Nephron (organoid): ENCODE results near the gene ZNF385D.
A peak's percentile ranks its signal among the peaks of the same experiment; 100 is the strongest.

Source experiments
- H3K27ac Mint-ChIP-seq, 3 experiments: 2 replicates each; pipeline ENCODE4 v1.8.0; 2020; ENCODE audit warnings: mixed read lengths in 3 of 3, mild to moderate bottlenecking in 2 of 3, moderate library complexity in 1 of 3
- H3K27me3 Mint-ChIP-seq: 2 replicates; pipeline ENCODE4 v1.8.0; 2021; ENCODE audit warnings: low read depth, mild to moderate bottlenecking, moderate library complexity, mixed read lengths
- H3K36me3 Mint-ChIP-seq: 2 replicates; pipeline ENCODE4 v1.8.0; 2020; ENCODE audit warnings: low read depth, mixed read lengths
- H3K4me1 Mint-ChIP-seq: 2 replicates; pipeline ENCODE4 v1.8.0; 2020; ENCODE audit warnings: mixed read lengths
- H3K4me3 Mint-ChIP-seq, 3 experiments: 2 replicates each; pipeline ENCODE4 v1.8.0; 2020; ENCODE audit warnings: mild to moderate bottlenecking in 3 of 3, mixed read lengths in 3 of 3, moderate library complexity in 2 of 3
- H3K9me3 Mint-ChIP-seq: 2 replicates; pipeline ENCODE4 v1.8.0; 2020; ENCODE audit warnings: mixed read lengths
- TF ChIP-seq, protein P1 (sequence below), 3 experiments: fragments of 200-600 bp; sonication (generic); IDR thresholded peaks; one replicate each; pipeline ENCODE4 v1.5.0; 2021; ENCODE audit warnings: antibody characterized with exemption in 3 of 3; ENCODE audit not compliant: unreplicated experiment in 3 of 3

ZNF385D gene

DNA sequence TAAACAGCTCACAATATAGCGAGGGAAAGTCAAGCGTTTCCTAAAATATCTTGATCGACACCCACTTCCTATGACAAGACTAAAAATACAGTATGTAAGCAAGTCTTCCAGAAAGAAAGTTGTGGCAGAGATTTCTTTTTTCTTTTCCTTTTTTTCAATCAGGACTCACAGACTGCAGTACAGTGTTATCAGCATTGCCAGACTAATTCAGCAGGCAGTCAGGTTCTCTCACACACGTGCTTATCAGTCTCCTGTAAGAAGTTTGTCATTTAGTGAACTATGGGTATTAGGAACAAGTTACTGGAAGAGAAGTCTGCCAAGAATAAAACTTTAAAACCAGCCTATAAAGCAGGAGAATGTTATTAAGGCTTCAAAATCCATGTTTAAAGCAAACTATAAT lies 32.8 kb upstream of the ZNF385D start:
- no peaks in the 10 kb centered on the region for H3K36me3 Mint-ChIP-seq
- no peak overlapping the region for H3K4me3 Mint-ChIP-seq
- no peaks in the 10 kb centered on the region for H3K27me3 Mint-ChIP-seq
- peaks cover 5% of the 10 kb centered on the region for H3K9me3 Mint-ChIP-seq
- TF ChIP-seq, protein P1, sequence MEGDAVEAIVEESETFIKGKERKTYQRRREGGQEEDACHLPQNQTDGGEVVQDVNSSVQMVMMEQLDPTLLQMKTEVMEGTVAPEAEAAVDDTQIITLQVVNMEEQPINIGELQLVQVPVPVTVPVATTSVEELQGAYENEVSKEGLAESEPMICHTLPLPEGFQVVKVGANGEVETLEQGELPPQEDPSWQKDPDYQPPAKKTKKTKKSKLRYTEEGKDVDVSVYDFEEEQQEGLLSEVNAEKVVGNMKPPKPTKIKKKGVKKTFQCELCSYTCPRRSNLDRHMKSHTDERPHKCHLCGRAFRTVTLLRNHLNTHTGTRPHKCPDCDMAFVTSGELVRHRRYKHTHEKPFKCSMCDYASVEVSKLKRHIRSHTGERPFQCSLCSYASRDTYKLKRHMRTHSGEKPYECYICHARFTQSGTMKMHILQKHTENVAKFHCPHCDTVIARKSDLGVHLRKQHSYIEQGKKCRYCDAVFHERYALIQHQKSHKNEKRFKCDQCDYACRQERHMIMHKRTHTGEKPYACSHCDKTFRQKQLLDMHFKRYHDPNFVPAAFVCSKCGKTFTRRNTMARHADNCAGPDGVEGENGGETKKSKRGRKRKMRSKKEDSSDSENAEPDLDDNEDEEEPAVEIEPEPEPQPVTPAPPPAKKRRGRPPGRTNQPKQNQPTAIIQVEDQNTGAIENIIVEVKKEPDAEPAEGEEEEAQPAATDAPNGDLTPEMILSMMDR (IDR thresholded peaks at IDR 0.05; ENCODE audit: unreplicated experiment in 3 of 3), result no peak
- no peaks in the 10 kb centered on the region for H3K4me1 Mint-ChIP-seq
- no peak overlapping the region for H3K27ac Mint-ChIP-seq

DNA sequence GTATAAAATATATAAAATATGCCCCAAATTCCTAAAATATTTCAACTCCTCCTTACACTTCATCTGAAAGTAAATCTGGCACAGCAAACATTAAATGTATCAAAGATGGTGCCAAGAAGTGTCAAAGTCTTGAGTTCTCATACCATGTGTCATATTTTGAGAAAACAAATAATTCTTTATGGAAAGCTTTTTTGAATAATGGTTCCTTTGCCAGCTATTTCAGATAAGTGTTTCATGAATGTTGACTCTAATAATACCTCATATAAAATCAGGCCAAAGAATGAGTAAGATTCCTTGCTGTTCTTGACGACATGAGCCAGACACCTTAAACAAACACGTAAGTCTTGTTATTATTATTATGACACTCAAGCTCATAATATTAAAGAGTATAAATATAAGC lies 30.3 kb upstream of the ZNF385D start:
- TF ChIP-seq, protein P1 (IDR thresholded peaks at IDR 0.05; ENCODE audit: unreplicated experiment in 3 of 3), result no peak
- Mint-ChIP-seq H3K4me1 (no peaks in the 10 kb centered on the region), H3K9me3 (no peaks in the 10 kb centered on the region), H3K27me3 (no peaks in the 10 kb centered on the region), H3K27ac (no peak overlapping the region), H3K4me3 (no peak overlapping the region), H3K36me3 (no peaks in the 10 kb centered on the region)

DNA sequence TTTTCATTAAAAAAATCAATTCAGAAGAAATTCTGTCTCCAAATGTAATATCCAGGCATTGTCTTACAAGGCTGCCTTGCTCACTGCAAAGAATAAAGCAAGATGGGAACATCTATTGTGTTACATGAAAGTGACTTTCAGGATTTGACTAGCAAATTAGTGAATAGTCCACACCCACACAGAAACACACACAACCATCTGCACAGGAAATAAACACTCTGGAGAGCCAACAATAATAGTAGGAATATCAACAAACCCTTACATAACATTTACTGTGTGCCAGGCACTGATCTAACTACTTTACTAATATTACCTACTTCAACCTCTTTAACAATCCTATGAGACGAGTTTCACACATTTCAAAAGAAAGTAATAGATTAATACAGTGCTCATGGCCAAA lies 28.9 kb upstream of the ZNF385D start:
- TF ChIP-seq, protein P1 (IDR thresholded peaks at IDR 0.05; ENCODE audit: unreplicated experiment in 3 of 3), result no peak
- Mint-ChIP-seq H3K27ac (no peak overlapping the region), H3K36me3 (no peaks in the 10 kb centered on the region), H3K4me1 (no peaks in the 10 kb centered on the region), H3K9me3 (no peaks in the 10 kb centered on the region), H3K27me3 (no peaks in the 10 kb centered on the region), H3K4me3 (no peak overlapping the region)

DNA sequence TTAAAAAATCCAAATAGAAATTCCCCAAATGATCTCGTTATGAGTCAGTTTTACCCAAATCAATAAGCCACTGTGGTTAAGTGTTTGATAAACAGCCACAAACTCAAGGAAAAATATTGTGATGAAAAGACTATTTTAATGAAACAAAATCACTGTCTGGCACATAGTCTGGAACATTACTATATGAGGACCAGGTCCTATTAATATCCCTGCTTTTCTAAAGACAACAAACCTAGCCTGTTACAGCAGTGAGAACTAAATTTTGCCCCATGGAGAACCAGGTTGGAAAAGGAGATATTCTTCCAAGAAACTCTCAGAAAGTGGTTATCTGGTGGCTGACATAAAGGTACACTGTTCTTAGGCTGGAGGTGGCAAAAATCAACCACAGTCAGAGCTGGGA lies 27.7 kb upstream of the ZNF385D start:
- no peaks in the 10 kb centered on the region for H3K27me3 Mint-ChIP-seq
- TF ChIP-seq, protein P1 (IDR thresholded peaks at IDR 0.05; ENCODE audit: unreplicated experiment in 3 of 3), result no peak
- H3K9me3 Mint-ChIP-seq, result no peaks in the 10 kb centered on the region
- peak overlapping the region; percentile 58 to 78 (median 66) for H3K27ac Mint-ChIP-seq
- no peak overlapping the region for H3K4me3 Mint-ChIP-seq
- no peaks in the 10 kb centered on the region for H3K4me1 Mint-ChIP-seq
- H3K36me3 Mint-ChIP-seq, result no peaks in the 10 kb centered on the region

DNA sequence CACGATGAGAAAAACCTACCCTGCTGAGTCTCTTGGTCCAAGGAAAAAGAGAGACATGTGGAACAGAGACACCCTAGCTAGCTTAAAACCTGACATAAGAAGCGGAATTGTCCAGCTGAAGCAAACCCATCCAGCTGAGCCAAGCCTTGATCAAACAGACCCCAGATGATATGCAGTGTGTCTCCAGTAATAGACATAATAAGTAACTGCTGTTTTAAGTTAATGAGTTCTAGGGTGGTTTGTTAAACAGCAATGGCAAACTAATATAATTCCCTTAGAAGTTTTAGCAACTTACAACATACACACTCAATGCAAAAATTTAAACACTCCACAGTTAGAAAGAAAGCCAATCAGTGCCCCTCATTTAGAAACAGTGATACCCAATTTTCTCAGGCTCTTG lies 26.8 kb upstream of the ZNF385D start:
- TF ChIP-seq, protein P1 (IDR thresholded peaks at IDR 0.05; ENCODE audit: unreplicated experiment in 3 of 3), result no peak
- Mint-ChIP-seq H3K27ac (peak overlapping the region; percentile 74 to 78 (median 77)), H3K36me3 (no peaks in the 10 kb centered on the region), H3K27me3 (no peaks in the 10 kb centered on the region), H3K4me1 (no peaks in the 10 kb centered on the region), H3K4me3 (peak overlapping the region in 1 of 3 experiments; percentile 6), H3K9me3 (no peaks in the 10 kb centered on the region)

DNA sequence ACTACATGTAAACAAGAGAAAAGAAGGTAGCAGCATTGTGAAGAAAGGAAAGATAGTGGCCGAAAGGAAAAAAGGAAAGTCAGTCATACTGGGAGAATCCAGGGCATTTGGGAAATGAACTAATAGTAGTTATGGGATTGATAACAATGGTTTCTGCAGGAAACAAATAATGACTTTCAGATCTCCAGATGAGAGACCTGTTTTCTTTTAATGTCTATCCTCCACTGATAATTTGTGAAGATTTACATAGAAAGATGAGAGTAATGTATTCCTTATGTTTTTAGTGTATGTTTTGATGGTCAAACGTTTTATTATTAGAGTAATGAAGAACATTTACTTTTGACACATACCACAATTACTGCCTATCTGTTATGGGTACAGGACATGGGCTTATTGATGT lies 15.0 kb upstream of the ZNF385D start:
- Mint-ChIP-seq H3K27ac (no peak overlapping the region), H3K36me3 (no peaks in the 10 kb centered on the region), H3K27me3 (no peaks in the 10 kb centered on the region), H3K4me1 (no peaks in the 10 kb centered on the region), H3K4me3 (no peak overlapping the region), H3K9me3 (no peaks in the 10 kb centered on the region)
- TF ChIP-seq, protein P1 (IDR thresholded peaks at IDR 0.05; ENCODE audit: unreplicated experiment in 3 of 3), result no peak
